GM23248 (cell line): ENCODE data around the gene COX4I1. TPM values are rescaled to one million over a fixed set of nuclear protein-coding genes. Genes with fewer than 3 reads are reported as not detected.

Experiments used
- DNase-seq: peaks from one replicate; pipeline ENCODE4 v3.0.0-alpha.2; 2015
- H2AFZ ChIP-seq: fragments of 200-600 bp; sonication (generic); 2 replicates; pipeline ENCODE4 v1.6.1; 2016; ENCODE audit warnings: antibody characterized with exemption
- H3F3A ChIP-seq: fragments of 200-600 bp; sonication (generic); 2 replicates; pipeline ENCODE4 v1.6.1; 2016; ENCODE audit warnings: mild to moderate bottlenecking, antibody characterized with exemption, mixed run types; ENCODE audit not compliant: insufficient read depth
- H3K27ac ChIP-seq: fragments of 200-600 bp; sonication (generic); 2 replicates; pipeline ENCODE4 v1.5.1; 2016; ENCODE audit warnings: mild to moderate bottlenecking
- H3K27me3 ChIP-seq: fragments of 200-600 bp; sonication (generic); replicated peaks from 2 replicates; pipeline ENCODE4 v1.6.1; 2016; ENCODE audit warnings: mild to moderate bottlenecking; ENCODE audit not compliant: insufficient read depth
- H3K36me3 ChIP-seq: fragments of 200-600 bp; sonication (generic); 2 replicates; pipeline ENCODE4 v1.6.1; 2016; ENCODE audit warnings: low read depth, mild to moderate bottlenecking
- H3K4me1 ChIP-seq: fragments of 200-600 bp; sonication (generic); 2 replicates; pipeline ENCODE4 v1.6.1; 2016; ENCODE audit warnings: mild to moderate bottlenecking; ENCODE audit not compliant: insufficient read depth
- H3K4me2 ChIP-seq: fragments of 200-600 bp; sonication (generic); one replicate; pipeline ENCODE4 v1.6.1; 2016; ENCODE audit warnings: mild to moderate bottlenecking; ENCODE audit not compliant: unreplicated experiment
- H3K4me3 ChIP-seq: fragments of 200-600 bp; sonication (generic); 2 replicates; pipeline ENCODE4 v1.5.1; 2016; ENCODE audit warnings: mild to moderate bottlenecking
- H3K79me2 ChIP-seq: fragments of 200-600 bp; sonication (generic); 2 replicates; pipeline ENCODE4 v1.6.1; 2016; ENCODE audit warnings: mild to moderate bottlenecking; ENCODE audit not compliant: insufficient read depth
- H3K9ac ChIP-seq: fragments of 200-600 bp; sonication (generic); 2 replicates; pipeline ENCODE4 v1.6.1; 2016; ENCODE audit warnings: mild to moderate bottlenecking
- H3K9me2 ChIP-seq: fragments of 200-600 bp; sonication (generic); 2 replicates; pipeline ENCODE4 v1.6.1; 2016; ENCODE audit warnings: mixed run types, mild to moderate bottlenecking, moderate library complexity; ENCODE audit not compliant: insufficient read depth
- H3K9me3 ChIP-seq: fragments of 200-600 bp; sonication (generic); one replicate; pipeline ENCODE4 v1.6.1; 2017; ENCODE audit warnings: low read depth
- H4K20me1 ChIP-seq: fragments of 200-600 bp; sonication (generic); 2 replicates; pipeline ENCODE4 v1.6.0; 2016; ENCODE audit not compliant: insufficient read depth
- EZH2 ChIP-seq: fragments of 200-600 bp; sonication (generic); IDR thresholded peaks from 2 replicates; pipeline ENCODE4 v1.6.1; 2018; ENCODE audit warnings: antibody characterized with exemption, mild to moderate bottlenecking; ENCODE audit not compliant: insufficient read depth, poor library complexity, severe bottlenecking
- EZH2phosphoT487 ChIP-seq: fragments of 200-600 bp; sonication (generic); IDR thresholded peaks from 2 replicates; pipeline ENCODE4 v1.6.1; 2018; ENCODE audit warnings: antibody characterized with exemption, moderate library complexity, mild to moderate bottlenecking, low read depth; ENCODE audit not compliant: insufficient read depth
- WGBS, 2 experiments: methylation state at CpG; one replicate each; pipeline ENCODE4 v1.1.6; 2015 to 2017; ENCODE audit warnings: low lambda C conversion rate in 2 of 2, low coverage in 1 of 2; ENCODE audit errors: missing lambda C conversion rate in 2 of 2; 5-methylcytosine and 5-hydroxymethylcytosine counted together
- in situ Hi-C: fragments of 300-500 bp; cut with MboI; formaldehyde crosslinking; loops from 2 replicates; pipeline ENCODE4 v1.15.0; 2020
- polyA plus RNA-seq: library from polyadenylated mRNA; unstranded; fragments of >200 nt; fragmentation: Nextera tagmentation; extraction: Ambion mirVana; gene quantifications from 2 replicates; pipeline ENCODE4 v1.2.1, GENCODE V29; 2016
- total RNA-seq: library from RNA; depleted of rRNA; stranded (reverse); fragments of >200 nt; shearing (Covaris generic); gene quantifications from 2 replicates; pipeline ENCODE4 v1.2.3, GENCODE V29; 2014

COX4I1 gene
- total and polyA plus RNA-seq, 2 experiments from 2014 or later: 390 to 566 TPM

GRCh38 chr16:85798901-85799496 lies 496 bp upstream of the COX4I1 start:
- H3K36me3 ChIP-seq: peaks cover 24% of the 10 kb centered on the region
- TF ChIP-seq EZH2phosphoT487 (no peak), EZH2 (no peak)
- no peaks in the 10 kb centered on the region for H3K27me3 ChIP-seq
- H3F3A ChIP-seq: no peaks in the 10 kb centered on the region
- peak overlapping the region; percentile 93 for H3K4me2 ChIP-seq
- in situ Hi-C loops: no loop called here
- H3K9me3 ChIP-seq: no peaks in the 10 kb centered on the region
- H3K27ac ChIP-seq: peak overlapping the region; percentile 73
- peak overlapping the region; percentile 83 for H2AFZ ChIP-seq
- WGBS, 2 experiments: 2% methylated on average over 13 to 29 of the region's 51 CpGs
- DNase-seq: peak; percentile 68
- H3K79me2 ChIP-seq: peaks cover 97% of the 10 kb centered on the region
- no peaks in the 10 kb centered on the region; the same call in 1 of the 2 replicates for H4K20me1 ChIP-seq
- H3K9me2 ChIP-seq: no peaks in the 10 kb centered on the region
- H3K4me3 ChIP-seq: peak overlapping the region; percentile 80
- peaks cover 13% of the 10 kb centered on the region for H3K4me1 ChIP-seq
- H3K9ac ChIP-seq: peak overlapping the region; percentile 93

- H3K4me3 ChIP-seq: peak overlapping the region; percentile 80
- H3K79me2 ChIP-seq: peaks cover 94% of the 10 kb centered on the region
- peak overlapping the region; percentile 73 for H3K27ac ChIP-seq
- peak; percentile 77 for DNase-seq
- H3F3A ChIP-seq: no peaks in the 10 kb centered on the region
- peak overlapping the region; percentile 93 for H3K9ac ChIP-seq
- peaks cover 33% of the 10 kb centered on the region for H3K36me3 ChIP-seq
- WGBS, 2 experiments: 7 to 9% methylated on average over 9 of the region's 9 CpGs
- no peaks in the 10 kb centered on the region for H3K27me3 ChIP-seq
- in situ Hi-C loops: no loop called here
- TF ChIP-seq EZH2phosphoT487 (no peak), EZH2 (no peak)
- H2AFZ ChIP-seq: peak overlapping the region; percentile 83
- no peaks in the 10 kb centered on the region; the same call in 1 of the 2 replicates for H4K20me1 ChIP-seq
- H3K4me1 ChIP-seq: peaks cover 13% of the 10 kb centered on the region
- H3K4me2 ChIP-seq: peak overlapping the region; percentile 82
- no peaks in the 10 kb centered on the region for H3K9me2 ChIP-seq
- H3K9me3 ChIP-seq: no peaks in the 10 kb centered on the region
Observed at GRCh38 chr16:85800321-85800669, 800 bp downstream of the COX4I1 start.

- H3K9me3 ChIP-seq: no peaks in the 10 kb centered on the region
- no peak for TF ChIP-seq EZH2phosphoT487
- TF ChIP-seq EZH2: no peak
- no peak for DNase-seq
- H3K27ac ChIP-seq: no peak overlapping the region
- H3K4me1 ChIP-seq: peaks cover 5% of the 10 kb centered on the region
- in situ Hi-C loops: no loop called here
- H3K36me3 ChIP-seq: peaks cover 47% of the 10 kb centered on the region
- no peaks in the 10 kb centered on the region for H3K9me2 ChIP-seq
- H3K4me2 ChIP-seq: no peak overlapping the region
- no peak overlapping the region for H3K9ac ChIP-seq
- WGBS, 2 experiments: 71 to 72% methylated on average over 14 of the region's 14 CpGs
- peaks cover 61% of the 10 kb centered on the region for H3K79me2 ChIP-seq
- H3K27me3 ChIP-seq: no peaks in the 10 kb centered on the region
- no peak overlapping the region for H2AFZ ChIP-seq
- H3F3A ChIP-seq: 0 out of 2 replicates have a peak, but pooled peaks cover 4% of the 10 kb centered on the region
- no peaks in the 10 kb centered on the region; the same call in none of the 2 replicates for H4K20me1 ChIP-seq
- H3K4me3 ChIP-seq: no peak overlapping the region
Observed at GRCh38 chr16:85803570-85803969, 4.1 kb downstream of the COX4I1 start.

GRCh38 chr16:85805442-85806045 lies 6.0 kb downstream of the COX4I1 start:
- 0 out of 2 replicates have a peak, but pooled peaks cover 4% of the 10 kb centered on the region for H3F3A ChIP-seq
- H3K9ac ChIP-seq: no peak overlapping the region
- H3K4me1 ChIP-seq: peaks cover 5% of the 10 kb centered on the region
- H3K4me3 ChIP-seq: no peak overlapping the region
- 81 to 85% methylated on average over 18 of the region's 18 CpGs for WGBS, 2 experiments
- no peaks in the 10 kb centered on the region for H3K27me3 ChIP-seq
- no peaks in the 10 kb centered on the region; the same call in none of the 2 replicates for H4K20me1 ChIP-seq
- H3K36me3 ChIP-seq: peaks cover 47% of the 10 kb centered on the region
- H3K9me3 ChIP-seq: no peaks in the 10 kb centered on the region
- in situ Hi-C loops: no loop called here
- no peak overlapping the region for H3K4me2 ChIP-seq
- H3K79me2 ChIP-seq: peaks cover 41% of the 10 kb centered on the region
- no peak for DNase-seq
- H3K9me2 ChIP-seq: no peaks in the 10 kb centered on the region
- no peak overlapping the region for H3K27ac ChIP-seq
- TF ChIP-seq EZH2 (no peak), EZH2phosphoT487 (no peak)
- H2AFZ ChIP-seq: no peak overlapping the region
